Type B pancreatic cell (in vitro differentiated cells): ENCODE results near the gene ZSCAN5C. TPM values are rescaled to one million over a fixed set of nuclear protein-coding genes. Genes with fewer than 3 reads are reported as not detected.
"Not testable (repeated sequence)": the region's sequence is repeated elsewhere in the genome, so short reads cannot be mapped to it uniquely, and the experiment has no call there.

Experiments
- DNase-seq: peaks from one replicate; pipeline ENCODE4 v3.0.0; 2021; ENCODE audit warnings: mixed read lengths; ENCODE audit not compliant: unreplicated experiment; ENCODE audit errors: extremely low spot score
- H3K27ac Mint-ChIP-seq: 2 replicates; pipeline ENCODE4 v1.8.0; 2021; ENCODE audit warnings: mild to moderate bottlenecking, mixed read lengths
- H3K27me3 Mint-ChIP-seq: 2 replicates; pipeline ENCODE4 v1.8.0; 2021; ENCODE audit warnings: mixed read lengths
- H3K36me3 Mint-ChIP-seq: 2 replicates; pipeline ENCODE4 v1.8.0; 2021; ENCODE audit warnings: mixed read lengths
- H3K4me1 Mint-ChIP-seq: one replicate; pipeline ENCODE4 v1.8.0; 2021; ENCODE audit warnings: mixed read lengths; ENCODE audit not compliant: unreplicated experiment
- H3K4me3 Mint-ChIP-seq: 2 replicates; pipeline ENCODE4 v1.8.0; 2021; ENCODE audit warnings: mild to moderate bottlenecking, mixed read lengths
- H3K9me3 Mint-ChIP-seq: 2 replicates; pipeline ENCODE4 v1.8.0; 2021; ENCODE audit warnings: mixed read lengths
- CTCF ChIP-seq: fragments of 200-600 bp; sonication (generic); conservative IDR thresholded peaks from 2 replicates; pipeline ENCODE4 v1.5.0; 2021; ENCODE audit warnings: antibody characterized with exemption, mild to moderate bottlenecking
- total RNA-seq: library from RNA; stranded (reverse); gene quantifications from 2 replicates; pipeline ENCODE4 v1.2.1, GENCODE V29; 2021; ENCODE audit warnings: low replicate concordance

The ZSCAN5C gene
- total RNA-seq, 1 donor from 2014 or later, result not detected

GRCh38 chr19:56163097-56163496 is 39.0 kb upstream of the ZSCAN5C start:
- no peak for TF ChIP-seq CTCF
- H3K4me1 Mint-ChIP-seq, result no peaks in the 10 kb centered on the region

GRCh38 chr19:56167064-56167578 is 35.0 kb upstream of the ZSCAN5C start:
- no peak for TF ChIP-seq CTCF
- Mint-ChIP-seq H3K9me3 (no peaks in the 10 kb centered on the region), H3K27me3 (peaks cover 12% of the 10 kb centered on the region)

More at GRCh38 chr19:56163097-56163496, 39.0 kb upstream of the ZSCAN5C start:
- Mint-ChIP-seq H3K4me3 (no peak overlapping the region), H3K27ac (no peak overlapping the region), H3K36me3 (peaks cover 8% of the 10 kb centered on the region), H3K9me3 (no peaks in the 10 kb centered on the region), H3K27me3 (peaks cover 5% of the 10 kb centered on the region)
- DNase-seq, result no peak

DNA sequence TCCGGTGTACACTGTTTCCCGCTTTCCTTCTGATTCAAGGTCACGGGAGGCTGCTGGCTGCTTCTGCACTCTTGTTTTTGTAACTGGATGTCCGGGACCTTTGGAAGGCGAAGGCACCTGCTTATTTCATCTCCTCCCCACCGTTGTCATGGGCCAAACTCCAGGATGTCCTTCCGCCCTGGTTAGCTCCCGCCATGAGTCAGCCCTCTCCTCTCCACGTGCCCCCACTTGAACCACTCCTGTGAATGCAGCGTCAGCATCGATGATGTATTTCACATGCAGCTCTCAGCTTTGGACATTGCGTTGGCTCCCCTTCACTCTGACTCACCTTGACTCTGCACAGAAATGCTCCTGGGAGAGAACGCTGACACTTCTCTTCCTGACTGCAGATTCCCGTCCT is 31.8 kb upstream of the ZSCAN5C start:
- Mint-ChIP-seq H3K27ac (peak overlapping the region; percentile 5), H3K9me3 (no peaks in the 10 kb centered on the region), H3K4me1 (no peaks in the 10 kb centered on the region), H3K36me3 (no peaks in the 10 kb centered on the region), H3K27me3 (peaks cover 23% of the 10 kb centered on the region), H3K4me3 (no peak overlapping the region)
- no peak for DNase-seq
- no peak for TF ChIP-seq CTCF

More at GRCh38 chr19:56167064-56167578, 35.0 kb upstream of the ZSCAN5C start:
- no peak for DNase-seq
- no peaks in the 10 kb centered on the region for H3K36me3 Mint-ChIP-seq
- H3K4me3 Mint-ChIP-seq, result no peak overlapping the region
- no peak overlapping the region for H3K27ac Mint-ChIP-seq
- no peaks in the 10 kb centered on the region for H3K4me1 Mint-ChIP-seq

GRCh38 chr19:56174086-56174485 is 28.0 kb upstream of the ZSCAN5C start:
- H3K27me3 Mint-ChIP-seq, result peaks cover 23% of the 10 kb centered on the region
- TF ChIP-seq CTCF, result no peak
- no peaks in the 10 kb centered on the region for H3K4me1 Mint-ChIP-seq
- no peaks in the 10 kb centered on the region for H3K36me3 Mint-ChIP-seq
- H3K27ac Mint-ChIP-seq, result no peak overlapping the region
- no peak for DNase-seq
- no peak overlapping the region for H3K4me3 Mint-ChIP-seq
- H3K9me3 Mint-ChIP-seq, result no peaks in the 10 kb centered on the region

DNA sequence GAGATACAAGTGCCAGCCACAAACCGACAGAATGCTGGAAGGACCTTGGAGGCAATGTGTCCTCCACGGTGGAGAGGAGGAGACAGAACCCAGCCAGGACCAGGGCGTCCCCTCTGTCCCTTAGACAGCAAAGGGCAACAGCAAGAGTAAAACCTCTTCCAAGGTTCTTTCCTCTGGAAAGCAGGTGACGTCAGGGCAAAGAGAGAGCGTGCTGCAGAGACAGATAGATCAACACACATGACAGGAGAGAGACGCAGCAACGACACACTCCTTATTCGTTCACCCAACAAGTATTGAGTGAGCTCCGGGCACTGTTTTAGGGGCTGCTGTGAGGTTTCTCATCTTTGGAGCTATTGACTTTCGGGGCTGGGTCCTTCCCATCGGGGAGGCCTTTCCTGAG is 27.5 kb upstream of the ZSCAN5C start:
- Mint-ChIP-seq H3K4me1 (no peaks in the 10 kb centered on the region), H3K4me3 (no peak overlapping the region), H3K9me3 (no peaks in the 10 kb centered on the region), H3K27ac (no peak overlapping the region), H3K36me3 (no peaks in the 10 kb centered on the region), H3K27me3 (peaks cover 23% of the 10 kb centered on the region)
- no peak for DNase-seq
- TF ChIP-seq CTCF, result no peak

- not testable (repeated sequence) for H3K27ac Mint-ChIP-seq, H3K4me3 Mint-ChIP-seq, H3K4me1 Mint-ChIP-seq, DNase-seq, H3K36me3 Mint-ChIP-seq, H3K9me3 Mint-ChIP-seq
- peaks cover 17% of the 10 kb centered on the region for H3K27me3 Mint-ChIP-seq
These were observed 26.2 kb upstream of the ZSCAN5C start, which contains the start of gene GALP for GRCh38 chr19:56175861-56176307. Gene GALP, plus strand, starts transcription at chr19:56176008. Its CDS starts 1,101 bp downstream, at chr19:56177109.

- not testable (repeated sequence) for DNase-seq, H3K4me1 Mint-ChIP-seq, H3K9me3 Mint-ChIP-seq, H3K4me3 Mint-ChIP-seq, H3K27ac Mint-ChIP-seq, H3K36me3 Mint-ChIP-seq
- peaks cover 17% of the 10 kb centered on the region for H3K27me3 Mint-ChIP-seq
These were observed 25.8 kb upstream of the ZSCAN5C start for GRCh38 chr19:56176310-56176709.
